GM21360 (cell line): ENCODE measurements around the gene MTG2.

Experiments
- ATAC-seq: cut with Tn5 transposase; IDR thresholded peaks from one replicate; pipeline ENCODE4 v1.9.1; 2021; ENCODE audit warnings: mild to moderate bottlenecking, moderate library complexity; ENCODE audit not compliant: unreplicated experiment

The MTG2 gene

DNA sequence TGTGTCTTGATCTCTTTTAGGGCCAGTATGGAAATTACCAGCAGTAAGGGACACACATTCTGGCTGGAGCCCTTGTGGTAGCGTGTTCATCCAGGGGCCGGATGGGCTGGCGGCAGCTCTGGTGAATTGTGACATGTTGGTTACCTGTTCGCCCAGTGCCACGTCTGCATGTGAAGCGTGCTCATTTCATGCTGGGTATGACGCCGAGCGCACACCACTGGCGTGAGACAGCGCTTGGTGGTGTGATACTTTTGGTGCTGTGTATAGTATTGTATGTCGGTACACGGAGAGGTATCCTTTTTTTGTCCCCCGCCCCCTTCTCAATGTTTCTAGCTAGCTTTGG lies 3.7 kb upstream of the MTG2 start:
- no peak for ATAC-seq

DNA sequence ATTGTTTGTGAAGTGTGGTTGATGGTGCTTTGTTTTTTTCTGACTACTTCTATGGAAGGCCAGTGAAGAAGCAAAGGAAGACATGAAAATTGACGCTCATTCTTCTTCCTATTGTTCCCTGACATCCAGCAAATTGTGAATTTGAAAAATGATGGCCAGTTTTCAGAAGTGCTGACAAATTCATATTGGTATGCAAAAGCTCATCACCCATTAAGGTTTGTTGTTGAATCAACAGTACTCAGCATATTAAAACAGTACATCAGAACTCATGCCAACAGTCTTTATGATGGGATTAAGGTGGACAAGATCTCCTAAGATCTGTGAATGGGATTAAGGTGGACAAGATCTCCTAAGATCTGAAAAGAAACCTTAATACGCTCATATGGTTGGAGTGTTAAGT lies 1.0 kb upstream of the MTG2 start:
- ATAC-seq = no peak

DNA sequence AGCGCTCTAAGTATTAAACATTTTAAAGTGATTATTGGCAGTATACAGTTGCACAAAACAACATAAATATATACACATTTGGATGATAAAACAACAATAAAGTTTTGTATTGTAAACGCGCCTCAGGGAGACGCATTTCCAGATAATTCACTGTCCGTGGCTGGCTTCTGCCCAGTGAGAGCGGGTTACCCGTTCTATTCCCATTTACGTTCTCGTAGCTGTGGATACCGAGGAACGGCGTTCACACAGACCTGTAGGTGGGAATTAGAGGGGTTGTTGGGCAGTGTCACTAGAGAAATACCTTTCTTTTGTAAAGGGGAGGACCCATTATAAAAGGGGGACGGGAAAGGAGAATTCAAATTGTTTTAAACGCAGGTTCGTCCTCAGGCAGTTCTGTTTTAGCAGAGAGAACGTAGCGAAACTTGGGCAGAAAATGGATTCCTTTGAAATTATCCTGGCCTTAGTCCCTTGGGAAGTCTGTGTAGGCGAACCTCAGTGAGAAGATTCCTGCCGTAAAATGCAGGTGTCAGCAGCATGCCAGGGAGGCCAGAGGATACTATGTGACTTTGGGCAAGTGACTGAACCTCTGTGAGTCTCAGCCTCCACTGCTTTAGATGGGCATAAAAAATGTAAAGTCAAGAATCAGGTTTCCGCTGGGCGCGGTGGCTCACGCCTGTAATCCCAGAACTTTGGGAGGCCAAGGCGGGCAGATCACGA lies 756 bp downstream of the MTG2 start:
- no peak for ATAC-seq

DNA sequence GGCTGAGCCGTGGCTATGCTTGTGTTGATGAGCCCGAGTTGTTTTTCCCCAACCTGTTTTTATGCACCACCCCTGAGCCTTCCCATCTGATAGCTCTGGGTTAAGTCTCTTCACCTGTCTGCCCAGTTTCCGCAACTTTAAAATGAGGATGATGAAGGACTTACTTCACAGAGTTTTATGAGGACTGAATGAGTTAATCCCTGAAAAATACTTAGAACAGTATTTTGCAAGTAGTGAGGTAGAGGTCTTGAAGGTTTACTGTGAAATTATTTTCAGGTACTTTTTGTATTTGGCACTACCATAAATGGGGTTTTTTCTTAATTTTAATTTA lies 3.2 kb downstream of the MTG2 start:
- no peak for ATAC-seq

DNA sequence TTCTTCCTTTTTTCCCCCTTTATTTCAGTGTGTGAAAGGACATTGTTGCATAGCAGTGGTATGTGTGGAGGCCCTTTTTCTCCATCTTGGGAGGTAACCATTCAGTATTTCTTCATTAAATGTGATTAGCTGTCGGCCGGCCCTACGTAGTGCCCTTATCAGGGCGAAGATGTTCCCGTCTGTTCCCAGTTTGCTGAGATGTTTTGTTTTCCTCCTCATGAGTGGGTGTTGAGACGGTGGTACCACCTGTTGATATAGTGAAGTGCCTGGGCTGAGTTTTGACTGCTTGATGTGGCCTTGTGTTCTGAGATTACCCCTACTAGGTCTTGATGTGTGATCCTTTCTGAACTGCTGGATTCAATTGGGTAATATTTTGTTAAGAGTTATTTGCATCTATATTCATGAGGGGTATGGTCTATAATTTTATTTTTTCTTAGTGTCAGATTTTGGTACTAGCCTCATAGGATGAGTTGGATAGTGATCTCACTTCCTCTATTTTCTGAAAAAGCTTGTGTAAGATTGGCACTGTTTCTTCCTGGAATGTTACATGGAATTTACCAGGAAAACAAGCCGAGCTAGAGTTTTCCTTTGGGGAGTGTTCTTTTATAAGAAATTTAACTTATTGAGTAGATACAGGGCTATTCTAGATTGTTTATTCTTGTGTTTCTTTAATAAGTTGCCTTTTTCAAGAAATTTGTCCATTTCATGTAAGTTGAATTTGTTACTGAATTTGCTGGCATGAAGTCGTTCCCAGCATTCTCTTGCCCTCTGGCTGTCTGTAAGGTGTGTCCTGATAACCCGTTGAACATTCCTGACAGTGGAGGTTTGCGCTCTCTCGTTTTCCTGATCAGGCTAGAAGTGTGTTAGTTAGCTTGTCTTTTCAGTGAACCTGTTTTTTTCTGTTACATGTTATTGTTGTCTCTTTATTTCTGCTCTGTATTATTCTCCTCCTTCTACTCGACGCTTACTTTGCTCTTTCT lies 4.3 kb downstream of the MTG2 start:
- no peak for ATAC-seq

DNA sequence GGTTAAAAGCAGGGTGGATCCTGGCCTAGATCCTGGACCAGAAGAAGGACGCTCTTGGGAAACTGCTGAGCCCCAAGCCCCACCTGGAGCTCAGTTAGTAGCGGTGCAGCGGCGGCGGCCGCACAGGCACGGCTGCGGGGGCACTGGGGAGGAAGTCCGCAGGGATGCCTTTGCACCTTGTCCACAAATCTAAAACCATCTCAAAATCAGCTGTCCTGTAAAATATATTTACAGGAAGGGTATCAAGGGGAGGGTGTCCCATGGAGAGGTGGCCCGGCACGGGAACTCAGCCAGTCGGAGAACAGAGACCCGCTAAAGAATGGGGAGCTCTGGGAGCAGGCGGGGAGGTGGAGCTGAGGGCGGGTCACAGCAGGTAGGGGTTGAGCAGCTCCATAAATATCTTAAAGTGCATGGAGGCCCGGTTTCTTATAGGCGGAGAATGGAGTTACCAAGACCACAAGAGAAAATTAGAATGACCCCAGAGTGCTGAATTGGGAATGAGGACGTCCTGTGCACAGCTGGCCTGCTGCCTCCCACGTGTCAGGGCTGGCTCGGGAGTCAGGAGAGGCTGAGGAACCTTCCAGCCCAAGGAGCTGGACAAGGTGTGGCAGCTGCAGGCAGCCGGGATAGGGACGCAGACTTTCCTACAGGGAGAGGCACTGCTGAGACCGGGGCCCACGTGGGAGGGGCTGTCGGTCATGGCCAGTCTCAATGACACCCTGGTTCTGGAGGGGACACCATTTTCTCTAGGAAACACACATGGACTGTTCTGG lies 8.0 kb downstream of the MTG2 start:
- ATAC-seq = no peak

DNA sequence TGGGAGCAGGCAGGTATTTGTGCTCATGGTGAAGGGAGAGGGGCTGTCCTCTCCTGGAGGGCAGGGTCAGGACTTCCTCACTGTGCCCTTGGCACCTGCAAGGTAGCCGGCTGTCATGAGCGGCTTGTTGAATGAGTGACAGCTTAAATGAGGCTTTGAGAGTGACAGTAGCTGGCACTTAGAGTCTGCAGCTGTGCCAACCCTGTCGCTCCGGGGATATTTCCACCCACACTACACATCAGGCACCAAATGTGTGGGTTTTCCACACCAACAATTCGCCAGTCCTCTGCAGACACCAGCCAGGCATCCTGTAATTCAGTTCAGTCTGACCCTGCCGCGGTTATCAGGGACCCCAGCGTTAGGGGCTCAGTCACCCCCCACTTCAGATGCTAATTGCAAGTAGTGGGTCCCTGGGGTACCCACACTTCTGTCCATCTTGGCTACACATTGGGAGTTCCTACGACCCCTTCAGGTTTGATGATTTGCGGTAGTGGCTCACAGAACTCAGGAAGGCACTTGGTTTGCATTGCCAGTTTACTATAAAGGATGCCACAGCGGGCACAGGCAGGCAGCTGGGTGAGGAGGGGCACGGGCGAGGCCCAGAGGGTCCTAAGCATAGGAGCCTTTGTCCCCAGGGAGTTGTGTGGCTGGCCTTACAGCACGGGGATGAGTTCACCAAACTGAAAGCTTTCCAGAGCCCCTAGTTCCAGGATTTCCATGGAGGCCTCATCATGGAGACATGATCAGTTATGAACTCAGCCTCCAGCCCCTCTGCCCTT lies 9.1 kb downstream of the MTG2 start:
- ATAC-seq = no peak

DNA sequence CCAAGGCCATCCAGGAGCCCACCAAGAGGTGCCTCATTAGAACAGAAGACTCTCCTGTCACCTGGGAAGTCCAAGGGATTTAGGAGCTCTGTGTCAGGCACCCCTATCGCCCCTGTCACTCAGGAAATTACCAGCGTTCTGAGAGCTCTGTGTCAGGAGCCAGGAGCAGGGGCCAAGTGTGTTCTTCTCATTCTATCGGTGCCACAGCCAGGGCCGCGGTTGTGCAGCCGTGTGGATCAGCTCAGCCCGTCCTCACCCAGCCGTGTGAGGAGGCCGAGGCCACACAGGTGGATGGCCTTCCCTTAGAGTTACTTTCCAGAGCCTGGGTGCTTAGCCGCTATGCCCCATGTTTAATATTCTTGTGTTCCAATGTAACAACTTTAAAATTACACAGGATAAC lies 9.8 kb downstream of the MTG2 start:
- no peak for ATAC-seq

DNA sequence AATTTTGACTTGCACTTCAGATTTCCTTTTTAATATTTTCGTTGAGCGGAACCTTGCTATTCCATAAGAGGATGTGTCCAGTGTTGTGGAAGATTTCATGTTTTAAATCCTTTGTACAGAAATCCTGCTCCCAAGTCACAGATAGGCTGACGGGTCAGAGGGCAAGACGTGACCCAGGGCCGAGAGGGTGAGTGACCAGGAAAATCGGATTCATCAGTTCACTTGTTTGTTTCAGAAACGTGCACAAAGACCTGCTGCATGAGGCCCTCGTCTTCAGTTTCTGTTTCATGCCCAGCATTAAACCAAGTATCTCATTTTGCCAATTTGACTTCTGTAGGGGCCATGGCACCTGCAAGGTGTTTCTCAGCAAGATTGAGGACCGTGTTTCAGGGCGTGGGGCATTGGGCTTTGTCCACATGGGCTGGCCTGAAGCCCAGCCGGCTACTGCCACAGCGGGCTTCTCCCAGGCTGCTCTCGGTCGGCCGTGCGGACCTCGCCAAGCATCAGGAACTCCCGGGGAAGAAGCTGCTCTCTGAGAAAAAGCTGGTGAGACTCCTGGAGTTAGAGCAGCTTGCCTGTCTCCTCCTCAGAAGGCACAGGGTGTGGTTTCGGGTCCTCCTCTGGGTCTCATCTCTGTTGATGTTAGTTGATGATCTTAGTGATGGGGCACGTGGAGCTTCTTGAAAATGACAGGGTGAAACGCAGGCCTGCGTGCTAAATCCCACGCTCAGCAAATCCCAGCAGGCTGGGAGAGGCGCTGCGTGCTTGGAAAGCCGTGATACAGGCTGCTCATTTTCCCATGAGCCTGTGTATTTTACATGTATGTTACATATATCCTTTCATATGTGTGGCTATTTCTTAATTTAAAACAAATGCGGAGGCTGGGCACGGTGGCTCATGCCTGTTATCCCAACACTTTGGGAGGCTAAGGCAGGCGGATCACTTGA lies 10.5 kb downstream of the MTG2 start:
- no peak for ATAC-seq

DNA sequence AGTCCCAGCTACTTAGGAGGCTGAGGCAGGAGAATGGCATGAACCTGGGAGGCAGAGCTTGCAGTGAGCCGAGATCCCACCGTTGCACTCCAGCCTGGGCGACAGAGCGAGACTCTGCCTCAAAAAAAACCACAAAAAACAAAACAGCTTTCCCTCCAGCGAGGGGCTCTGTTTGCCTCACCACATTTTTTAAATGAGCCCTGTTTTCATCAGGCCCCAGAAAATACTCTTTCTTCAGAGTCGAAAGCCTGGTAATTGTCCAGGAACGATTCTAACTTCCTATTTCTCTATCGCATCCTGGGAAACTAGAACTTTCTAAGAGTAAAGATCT lies 12.2 kb downstream of the MTG2 start:
- ATAC-seq = no peak

DNA sequence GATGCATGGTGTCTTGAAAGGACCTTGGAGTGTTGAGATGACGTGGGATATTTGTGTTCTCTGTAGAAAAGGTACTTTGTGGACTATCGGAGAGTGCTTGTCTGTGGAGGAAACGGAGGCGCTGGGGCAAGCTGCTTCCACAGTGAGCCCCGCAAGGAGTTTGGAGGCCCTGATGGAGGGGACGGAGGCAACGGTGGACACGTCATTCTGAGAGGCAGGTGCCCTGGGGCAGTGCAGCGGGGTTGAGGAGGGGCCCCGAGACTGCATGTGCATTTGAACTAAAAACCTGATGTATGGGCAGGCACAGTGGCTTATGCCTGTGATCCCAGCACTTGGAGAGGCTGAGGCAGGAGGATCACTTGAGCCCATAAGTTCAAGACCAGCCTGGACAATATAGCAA lies 12.9 kb downstream of the MTG2 start:
- no peak for ATAC-seq

DNA sequence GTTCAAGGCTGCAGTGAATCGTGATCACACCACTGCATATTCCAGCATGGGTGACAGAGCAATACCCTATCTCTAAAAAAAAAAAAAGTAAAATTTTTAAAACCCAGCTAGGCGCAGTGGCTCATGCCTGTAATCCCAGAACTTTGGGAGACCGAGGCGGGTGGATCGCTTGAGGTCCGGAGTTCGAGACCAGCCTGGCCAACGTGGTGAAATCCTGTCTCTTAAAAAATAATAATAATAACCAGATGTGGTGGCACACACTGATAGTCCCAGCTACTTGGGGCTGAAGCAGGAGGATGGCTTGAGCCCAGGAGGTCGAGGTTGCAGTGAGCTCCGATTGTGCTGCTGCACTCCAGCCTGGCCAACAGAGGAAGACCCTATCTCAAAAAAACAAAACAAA lies 13.5 kb downstream of the MTG2 start:
- ATAC-seq = no peak

DNA sequence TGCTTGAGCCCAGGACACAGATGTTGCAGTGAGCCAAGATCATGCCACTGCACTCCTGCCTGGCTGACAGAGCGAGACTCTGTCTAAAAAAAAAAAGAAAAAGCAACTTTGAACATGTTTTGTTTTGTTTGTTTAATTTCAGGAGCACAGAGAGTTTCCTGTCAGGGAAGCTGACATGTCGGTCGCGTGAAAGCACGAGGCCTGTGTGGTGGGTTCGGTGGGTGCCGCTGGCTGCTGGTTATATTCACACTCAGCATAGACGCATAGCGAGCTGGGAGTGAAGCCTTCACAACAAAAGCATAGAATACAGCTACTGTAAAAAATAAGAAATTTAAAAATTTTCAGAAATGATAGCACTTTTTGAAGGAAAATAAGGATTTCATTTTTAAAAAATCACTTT lies 14.5 kb downstream of the MTG2 start:
- no peak for ATAC-seq

DNA sequence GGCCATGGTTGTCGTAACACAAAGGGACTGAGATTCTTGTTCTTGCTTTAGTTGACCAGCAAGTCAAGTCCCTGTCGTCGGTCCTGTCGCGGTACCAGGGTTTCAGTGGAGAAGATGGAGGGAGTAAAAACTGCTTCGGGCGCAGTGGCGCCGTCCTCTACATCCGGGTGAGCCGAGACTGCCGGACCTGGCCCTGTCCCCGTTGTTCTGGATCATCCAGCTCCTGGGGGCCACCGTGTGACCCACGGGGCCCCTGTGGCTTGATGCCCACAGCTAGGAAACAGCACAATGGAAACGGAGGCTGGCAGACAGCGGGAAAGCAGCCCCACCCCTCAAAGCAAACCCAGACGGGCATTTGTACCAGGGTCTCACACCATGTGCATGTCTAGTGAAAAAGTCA lies 15.0 kb downstream of the MTG2 start:
- ATAC-seq = no peak

DNA sequence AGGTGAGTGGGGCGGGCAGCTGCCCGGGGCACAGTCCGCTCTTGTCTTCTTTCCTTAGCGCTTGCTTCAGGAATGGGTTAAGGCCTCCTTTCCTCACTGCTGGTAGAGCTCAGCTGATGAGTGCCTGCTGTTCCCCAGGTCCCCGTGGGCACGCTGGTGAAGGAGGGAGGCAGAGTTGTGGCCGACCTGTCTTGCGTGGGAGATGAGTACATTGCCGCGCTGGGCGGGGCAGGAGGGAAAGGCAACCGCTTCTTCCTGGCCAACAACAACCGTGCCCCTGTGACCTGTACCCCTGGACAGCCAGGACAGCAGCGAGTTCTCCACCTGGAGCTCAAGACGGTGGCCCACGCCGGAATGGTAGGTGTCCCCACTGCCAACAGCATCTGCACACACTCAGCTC lies 15.7 kb downstream of the MTG2 start:
- ATAC-seq = no peak

DNA sequence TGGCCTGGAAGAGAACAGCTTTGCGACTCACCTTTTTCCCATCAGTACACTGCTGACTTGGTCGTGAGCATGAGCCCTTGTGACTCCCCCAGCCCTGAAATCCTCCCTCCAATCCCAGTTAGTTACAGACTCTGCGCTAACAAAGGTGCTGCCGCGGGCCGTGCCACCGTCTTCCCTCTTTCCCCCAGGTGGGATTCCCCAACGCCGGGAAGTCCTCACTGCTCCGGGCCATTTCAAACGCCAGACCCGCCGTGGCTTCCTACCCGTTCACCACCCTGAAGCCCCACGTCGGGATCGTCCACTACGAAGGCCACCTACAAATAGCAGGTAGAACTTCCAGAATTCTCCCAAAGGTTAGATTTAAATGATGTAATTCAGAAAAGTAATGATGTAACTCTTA lies 16.1 kb downstream of the MTG2 start:
- ATAC-seq = no peak

DNA sequence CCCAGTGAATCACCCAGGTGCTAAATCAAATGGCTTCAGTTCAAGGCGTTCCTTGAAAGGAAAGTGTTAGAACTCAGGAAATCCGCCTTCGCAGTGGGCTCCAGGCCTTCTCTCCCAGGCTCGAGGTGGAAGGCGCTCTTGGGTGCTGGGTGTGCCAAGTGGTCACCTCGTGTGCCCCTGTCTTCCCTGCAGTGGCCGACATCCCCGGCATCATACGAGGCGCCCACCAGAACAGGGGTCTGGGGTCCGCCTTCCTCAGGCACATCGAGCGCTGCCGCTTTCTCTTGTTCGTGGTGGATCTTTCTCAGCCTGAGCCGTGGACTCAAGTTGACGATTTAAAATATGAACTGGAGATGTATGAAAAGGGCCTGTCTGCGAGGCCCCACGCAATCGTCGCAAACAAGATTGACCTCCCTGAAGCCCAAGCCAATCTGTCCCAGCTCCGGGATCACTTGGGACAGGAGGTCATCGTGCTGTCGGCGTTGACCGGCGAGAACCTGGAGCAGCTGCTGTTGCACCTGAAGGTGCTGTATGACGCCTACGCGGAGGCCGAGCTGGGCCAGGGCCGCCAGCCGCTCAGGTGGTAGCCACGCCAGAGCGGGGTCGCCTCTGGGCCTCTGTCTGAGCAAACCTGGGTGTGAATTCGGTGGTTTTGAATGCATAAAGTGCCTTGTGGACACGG lies 17.8 kb downstream of the MTG2 start:
- no peak for ATAC-seq

DNA sequence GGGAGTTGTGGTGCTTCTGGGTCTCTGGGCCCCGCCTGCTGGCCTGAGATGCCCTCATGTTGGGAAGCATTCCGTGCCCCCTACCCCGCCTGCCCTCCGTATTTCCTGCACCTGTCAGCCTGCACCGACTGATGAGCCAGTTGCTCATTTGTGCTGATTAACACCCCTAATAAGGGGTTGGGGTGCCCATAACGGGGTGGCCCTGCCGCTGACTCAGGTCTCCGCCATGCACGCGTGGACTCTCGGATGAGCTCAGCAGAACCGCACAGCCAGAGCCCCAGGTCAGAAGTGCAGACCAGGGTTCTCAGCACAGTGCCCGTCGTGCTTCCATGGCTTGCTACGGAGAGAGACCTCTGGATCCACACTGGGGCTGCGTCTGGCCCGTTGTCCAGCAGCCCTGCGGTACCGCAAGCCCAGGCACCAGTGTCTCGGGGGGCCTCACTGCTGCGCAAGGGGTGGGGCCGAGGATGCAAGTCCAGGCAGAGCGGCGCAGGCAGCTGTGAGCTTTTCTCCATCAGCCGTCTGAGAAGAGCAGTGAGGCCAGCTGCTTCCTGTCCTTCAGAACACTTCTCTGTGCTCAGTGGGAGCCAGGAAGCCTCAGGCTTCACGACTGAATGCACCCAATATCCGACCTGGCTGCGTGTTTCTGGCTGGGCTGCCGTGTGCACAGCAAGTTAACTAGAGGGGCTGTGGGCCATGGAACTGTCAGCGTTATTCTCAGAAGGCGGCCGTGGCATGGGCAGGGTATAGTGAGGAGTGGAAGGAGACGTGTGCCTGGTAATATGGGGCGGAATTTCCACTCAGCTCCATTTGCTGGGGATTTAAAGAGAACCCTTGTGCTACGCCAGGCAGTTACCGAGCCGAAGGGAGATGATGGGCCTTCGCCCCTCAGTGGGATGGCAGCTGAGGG lies 18.6 kb downstream of the MTG2 start:
- peak; percentile 83 for ATAC-seq

DNA sequence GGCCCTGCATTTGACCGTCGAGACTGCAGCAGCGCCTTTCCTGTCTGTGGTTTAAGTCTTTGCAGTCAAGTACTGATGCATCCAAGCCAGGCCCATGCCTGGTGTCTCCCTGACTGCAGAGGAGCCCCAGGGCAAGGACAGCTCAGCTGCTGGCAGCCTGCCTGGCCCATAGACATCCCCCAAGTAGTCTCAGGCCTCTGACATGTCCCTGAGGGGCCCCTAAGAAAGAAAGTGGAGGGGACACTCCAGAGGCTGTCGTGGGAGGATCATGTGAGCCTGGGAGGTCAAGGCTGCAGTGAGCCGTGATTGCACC lies 19.2 kb downstream of the MTG2 start:
- ATAC-seq = no peak
